Measurements from ENCODE around the gene SLC11A1.

GRCh38 chr2:218434456-218434855, 52.4 kb downstream of the SLC11A1 start:
- TF ChIP-seq POLR2AphosphoS5 (IDR thresholded peaks at IDR 0.05; ENCODE audit: low read depth, low read length) (no peak), POLR2A (IDR thresholded peaks at IDR 0.05; ENCODE audit: low read depth, low read length) (no peak), TAF1 (IDR thresholded peaks at IDR 0.05; ENCODE audit: low read depth, low read length) (no peak), SPI1 (IDR thresholded peaks at IDR 0.05; ENCODE audit: low read depth, low read length) (no peak), PAX5 (IDR thresholded peaks at IDR 0.05; ENCODE audit: insufficient read depth, low read length, severe bottlenecking) (no peak), POU2F2 (IDR thresholded peaks at IDR 0.05; ENCODE audit: low read depth, low read length) (no peak)

All from GM12891 (cell line).